Panc1 (cell line): ENCODE measurements around the gene DONSON. TPM values are rescaled to one million over a fixed set of nuclear protein-coding genes. Genes with fewer than 3 reads are reported as not detected.

Experiments used
- ATAC-seq: fragments of 200-7000 bp; cut with Tn5 transposase; 2 replicates; pipeline ENCODE4 v1.9.1; 2020; ENCODE audit warnings: mild to moderate bottlenecking, moderate library complexity
- BruUV-seq: library from RNA; stranded (reverse); fragments of 400-500 nt; replicated peaks from 2 replicates; lab custom pipeline; 2021; lab: Mats Ljungman, UMichigan
- CTCF ChIA-PET: fragments of 300-600 bp; sonication (Branson Sonifier 250); formaldehyde crosslinking; loops from one replicate; lab custom pipeline; 2022; ENCODE audit warnings: antibody characterized with exemption; lab: Charles Lee
- POLR2A ChIA-PET: fragments of 300-600 bp; sonication (Branson Sonifier 250); formaldehyde crosslinking; loops from one replicate; lab custom pipeline; 2022; ENCODE audit warnings: antibody characterized with exemption; lab: Charles Lee
- DNase-seq: peaks from one replicate; pipeline ENCODE4 v3.0.0-alpha.2; 2010; ENCODE audit warnings: low read depth, low spot score
- H3K27ac ChIP-seq: 2 replicates; pipeline ENCODE4 v1.5.1; 2011; ENCODE audit warnings: mild to moderate bottlenecking, low read length, inconsistent platforms
- H3K27me3 ChIP-seq: fragments of 200-500 bp; sonication (Bioruptor generic); 2 replicates; pipeline ENCODE4 v1.6.0; 2014; ENCODE audit warnings: low read length, inconsistent platforms; ENCODE audit not compliant: control insufficient read depth, insufficient read depth
- H3K36me3 ChIP-seq: fragments of 200-500 bp; sonication (Bioruptor generic); 2 replicates; pipeline ENCODE4 v1.5.1; 2014; ENCODE audit warnings: inconsistent platforms, mild to moderate bottlenecking, low read length, moderate library complexity; ENCODE audit not compliant: control insufficient read depth, insufficient read depth
- H3K4me1 ChIP-seq: 2 replicates; pipeline ENCODE4 v1.5.1; 2011; ENCODE audit warnings: inconsistent platforms, mild to moderate bottlenecking, low read length, moderate library complexity; ENCODE audit not compliant: control insufficient read depth, insufficient read depth
- H3K4me3 ChIP-seq, 2 experiments: 2 replicates each; pipeline ENCODE4 v1.5.1; 2011 to 2012; ENCODE audit warnings: low read depth in 2 of 2, low read length in 2 of 2, mild to moderate bottlenecking in 2 of 2, inconsistent platforms in 1 of 2, moderate library complexity in 1 of 2
- H3K9me3 ChIP-seq: fragments of 200-500 bp; sonication (Bioruptor generic); 2 replicates; pipeline ENCODE4 v1.5.1; 2014; ENCODE audit warnings: low read depth, mild to moderate bottlenecking, inconsistent platforms, low read length, moderate library complexity; ENCODE audit not compliant: control insufficient read depth, insufficient read depth
- CTCF ChIP-seq: fragments of 450-650 bp; IDR thresholded peaks from 2 replicates; pipeline ENCODE4 v1.5.1; 2017; ENCODE audit warnings: mild to moderate bottlenecking
- POLR2AphosphoS5 ChIP-seq: IDR thresholded peaks from 2 replicates; pipeline ENCODE4 v1.6.1; 2012; ENCODE audit warnings: mild to moderate bottlenecking, low read depth, low read length, moderate library complexity
- SIN3A ChIP-seq: IDR thresholded peaks from 2 replicates; pipeline ENCODE4 v1.6.1; 2012; ENCODE audit warnings: low read depth, mild to moderate bottlenecking, low read length, moderate library complexity, borderline replicate concordance; ENCODE audit not compliant: insufficient read depth
- TCF7L2 ChIP-seq: IDR thresholded peaks from 2 replicates; pipeline ENCODE4 v1.6.1; 2011; ENCODE audit warnings: mild to moderate bottlenecking, low read depth, low read length, inconsistent platforms
- in situ Hi-C: cut with HindIII; loops from 2 replicates; pipeline ENCODE4 v1.10.0; 2016; ENCODE audit warnings: low sequenced_read_pairs, low pct_unique_long_range_greater_than_20kb
- intact Hi-C: fragments of 100-400 bp; cut with micrococcal nuclease; formaldehyde crosslinking; loops from one replicate; pipeline ENCODE4 v1.10.0; 2022; ENCODE audit not compliant: unreplicated experiment
- total RNA-seq: library from RNA; stranded (reverse); gene quantifications from one replicate; pipeline ENCODE4 v1.2.1, GENCODE V29; 2021; ENCODE audit not compliant: unreplicated experiment
- TF ChIP-seq, protein P1 (sequence below), 2 experiments: IDR thresholded peaks; 2 replicates each; pipeline ENCODE4 v1.6.1; 2011 to 2012; ENCODE audit warnings: low read depth in 2 of 2, control low read depth in 1 of 2, low read length in 1 of 2, mild to moderate bottlenecking in 1 of 2, moderate library complexity in 1 of 2; ENCODE audit not compliant: insufficient read depth in 1 of 2

Gene DONSON
- total RNA-seq, 1 experiment from 2014 or later: 21.9 TPM

GRCh38 chr21:33572350-33572749, 16.1 kb downstream of the DONSON start:
- no peak for ATAC-seq
- TF ChIP-seq TCF7L2 (no peak), CTCF (no peak), POLR2AphosphoS5 (no peak), SIN3A (no peak)
- TF ChIP-seq, protein P1, sequence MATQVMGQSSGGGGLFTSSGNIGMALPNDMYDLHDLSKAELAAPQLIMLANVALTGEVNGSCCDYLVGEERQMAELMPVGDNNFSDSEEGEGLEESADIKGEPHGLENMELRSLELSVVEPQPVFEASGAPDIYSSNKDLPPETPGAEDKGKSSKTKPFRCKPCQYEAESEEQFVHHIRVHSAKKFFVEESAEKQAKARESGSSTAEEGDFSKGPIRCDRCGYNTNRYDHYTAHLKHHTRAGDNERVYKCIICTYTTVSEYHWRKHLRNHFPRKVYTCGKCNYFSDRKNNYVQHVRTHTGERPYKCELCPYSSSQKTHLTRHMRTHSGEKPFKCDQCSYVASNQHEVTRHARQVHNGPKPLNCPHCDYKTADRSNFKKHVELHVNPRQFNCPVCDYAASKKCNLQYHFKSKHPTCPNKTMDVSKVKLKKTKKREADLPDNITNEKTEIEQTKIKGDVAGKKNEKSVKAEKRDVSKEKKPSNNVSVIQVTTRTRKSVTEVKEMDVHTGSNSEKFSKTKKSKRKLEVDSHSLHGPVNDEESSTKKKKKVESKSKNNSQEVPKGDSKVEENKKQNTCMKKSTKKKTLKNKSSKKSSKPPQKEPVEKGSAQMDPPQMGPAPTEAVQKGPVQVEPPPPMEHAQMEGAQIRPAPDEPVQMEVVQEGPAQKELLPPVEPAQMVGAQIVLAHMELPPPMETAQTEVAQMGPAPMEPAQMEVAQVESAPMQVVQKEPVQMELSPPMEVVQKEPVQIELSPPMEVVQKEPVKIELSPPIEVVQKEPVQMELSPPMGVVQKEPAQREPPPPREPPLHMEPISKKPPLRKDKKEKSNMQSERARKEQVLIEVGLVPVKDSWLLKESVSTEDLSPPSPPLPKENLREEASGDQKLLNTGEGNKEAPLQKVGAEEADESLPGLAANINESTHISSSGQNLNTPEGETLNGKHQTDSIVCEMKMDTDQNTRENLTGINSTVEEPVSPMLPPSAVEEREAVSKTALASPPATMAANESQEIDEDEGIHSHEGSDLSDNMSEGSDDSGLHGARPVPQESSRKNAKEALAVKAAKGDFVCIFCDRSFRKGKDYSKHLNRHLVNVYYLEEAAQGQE (IDR thresholded peaks at IDR 0.05; ENCODE audit: insufficient read depth in 1 of 2, low read depth in 2 of 2, low read length in 1 of 2): no peak
- no TSS peak for BruUV-seq
- peaks cover 43% of the 10 kb centered on the region for H3K36me3 ChIP-seq
- intact Hi-C loops: no loop called here
- ChIA-PET CTCF (no interaction called here), POLR2A (no interaction called here)
- H3K27me3 ChIP-seq: no peaks in the 10 kb centered on the region
- in situ Hi-C loops: no loop called here
- H3K4me1 ChIP-seq: no peaks in the 10 kb centered on the region; the same call in 1 of the 2 replicates
- no peaks in the 10 kb centered on the region for H3K9me3 ChIP-seq
- no peak overlapping the region for H3K4me3 ChIP-seq
- DNase-seq: no peak
- H3K27ac ChIP-seq: no peak overlapping the region

DNA sequence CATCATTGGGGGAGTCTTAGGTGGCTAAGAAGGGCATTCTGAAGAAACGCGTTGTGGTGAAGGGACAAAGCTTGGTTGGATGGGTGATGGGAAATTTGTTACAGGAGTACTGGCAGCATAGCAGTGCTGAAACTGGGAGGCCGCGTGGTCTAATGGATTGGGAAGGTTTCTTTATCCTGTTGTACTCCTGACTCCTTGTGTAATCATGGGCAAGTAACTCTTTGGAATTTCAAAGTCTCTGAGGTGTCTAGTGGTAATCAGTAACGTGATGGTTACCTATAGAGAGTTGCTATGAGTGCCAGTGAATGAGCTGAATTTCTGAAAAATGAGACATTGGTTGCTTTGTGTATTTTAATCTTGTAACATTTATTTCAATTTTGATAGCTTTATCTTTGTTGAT, 18.5 kb downstream of the DONSON start:
- POLR2A ChIA-PET: no interaction called here
- CTCF ChIA-PET: interaction anchor here (0.6 kb wide), 1 partner anchor 49 kb away, joined by 3 read pairs; no protein-coding TSS in a partner anchor
- ATAC-seq (no peak), DNase-seq (no peak)
- H3K27me3 ChIP-seq: no peaks in the 10 kb centered on the region
- in situ Hi-C loops (no loop called here), intact Hi-C loops (no loop called here)
- no peak for TF ChIP-seq POLR2AphosphoS5
- TF ChIP-seq CTCF: no peak
- no peak for TF ChIP-seq TCF7L2
- TF ChIP-seq SIN3A: no peak
- TF ChIP-seq, protein P1 (IDR thresholded peaks at IDR 0.05; ENCODE audit: insufficient read depth in 1 of 2, low read depth in 2 of 2, low read length in 1 of 2): no peak
- no peaks in the 10 kb centered on the region; the same call in 1 of the 2 replicates for H3K4me1 ChIP-seq
- no peak overlapping the region for H3K27ac ChIP-seq
- no peaks in the 10 kb centered on the region for H3K9me3 ChIP-seq
- BruUV-seq: no TSS peak
- no peak overlapping the region for H3K4me3 ChIP-seq
- peaks cover 59% of the 10 kb centered on the region for H3K36me3 ChIP-seq
